A549 (cell line): Measurements from ENCODE around the gene RNF44.

ENCODE experiments used
- CEBPB ChIP-seq, 2 experiments: fragments of >200 bp in 1 of 2; sonication (Bioruptor Twin) in 1 of 2; formaldehyde crosslinking in 1 of 2; IDR thresholded peaks; 2 replicates each; pipeline ENCODE4 v1.6.1; 2012 to 2016
- POLR2A ChIP-seq: IDR thresholded peaks from 2 replicates; pipeline ENCODE4 v1.6.1; 2012; ENCODE audit warnings: mild to moderate bottlenecking, low read length
- TF ChIP-seq, protein P1 (sequence below): fragments of >200 bp; sonication (Bioruptor Twin); formaldehyde crosslinking; IDR thresholded peaks from 3 replicates; pipeline ENCODE4 v1.5.1; 2016

DNA sequence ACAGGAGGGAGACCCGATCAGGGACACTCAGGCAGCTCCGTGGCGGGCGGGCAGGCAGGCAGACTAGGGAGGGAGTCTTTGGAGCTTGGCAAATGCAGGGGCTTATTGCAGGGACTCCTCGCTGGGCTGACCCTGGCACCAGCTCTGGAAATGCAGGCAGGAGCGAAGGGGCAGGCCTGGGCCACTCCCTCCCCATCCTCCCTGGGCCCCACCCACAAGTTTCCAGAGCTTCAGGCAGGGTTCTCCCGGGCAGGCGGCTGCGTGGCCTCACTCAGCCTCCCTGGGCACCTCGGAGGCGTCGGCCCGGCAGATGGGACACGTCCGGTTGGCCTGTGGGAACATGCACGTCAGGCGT, 8.5 kb downstream of the RNF44 start:
- TF ChIP-seq, protein P1, sequence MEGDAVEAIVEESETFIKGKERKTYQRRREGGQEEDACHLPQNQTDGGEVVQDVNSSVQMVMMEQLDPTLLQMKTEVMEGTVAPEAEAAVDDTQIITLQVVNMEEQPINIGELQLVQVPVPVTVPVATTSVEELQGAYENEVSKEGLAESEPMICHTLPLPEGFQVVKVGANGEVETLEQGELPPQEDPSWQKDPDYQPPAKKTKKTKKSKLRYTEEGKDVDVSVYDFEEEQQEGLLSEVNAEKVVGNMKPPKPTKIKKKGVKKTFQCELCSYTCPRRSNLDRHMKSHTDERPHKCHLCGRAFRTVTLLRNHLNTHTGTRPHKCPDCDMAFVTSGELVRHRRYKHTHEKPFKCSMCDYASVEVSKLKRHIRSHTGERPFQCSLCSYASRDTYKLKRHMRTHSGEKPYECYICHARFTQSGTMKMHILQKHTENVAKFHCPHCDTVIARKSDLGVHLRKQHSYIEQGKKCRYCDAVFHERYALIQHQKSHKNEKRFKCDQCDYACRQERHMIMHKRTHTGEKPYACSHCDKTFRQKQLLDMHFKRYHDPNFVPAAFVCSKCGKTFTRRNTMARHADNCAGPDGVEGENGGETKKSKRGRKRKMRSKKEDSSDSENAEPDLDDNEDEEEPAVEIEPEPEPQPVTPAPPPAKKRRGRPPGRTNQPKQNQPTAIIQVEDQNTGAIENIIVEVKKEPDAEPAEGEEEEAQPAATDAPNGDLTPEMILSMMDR = no peak
- no peak for TF ChIP-seq POLR2A
- no peak for TF ChIP-seq CEBPB (IDR thresholded peaks at IDR 0.05)
